Measurements from ENCODE around the gene BRI3.

GRCh38 chr7:98286701-98287485 lies 5.4 kb downstream of the BRI3 start:
- TF ChIP-seq CTCF (IDR thresholded peaks at IDR 0.05; ENCODE audit: low read length) (no peak), EZH2 (IDR thresholded peaks at IDR 0.05; ENCODE audit: borderline replicate concordance, low read length) (no peak)

Measured in OCI-LY1 (cell line).